Hepatocyte (in vitro differentiated cells): Measurements from ENCODE around the gene AGBL1. TPM values are rescaled to one million over a fixed set of nuclear protein-coding genes. Genes with fewer than 3 reads are reported as not detected.

Source experiments
- DNase-seq: peaks from one replicate; pipeline ENCODE4 v3.0.0-alpha.2; 2016; ENCODE audit warnings: low spot score
- H2AFZ ChIP-seq: fragments of 200-600 bp; sonication (generic); 2 replicates; pipeline ENCODE4 v1.6.0; 2016; ENCODE audit warnings: antibody characterized with exemption, mild to moderate bottlenecking
- H3K27ac ChIP-seq: fragments of 200-600 bp; sonication (generic); 2 replicates; pipeline ENCODE4 v1.5.1; 2016; ENCODE audit warnings: mild to moderate bottlenecking
- H3K27me3 ChIP-seq: fragments of 200-600 bp; sonication (generic); 2 replicates; pipeline ENCODE4 v1.6.1; 2016
- H3K36me3 ChIP-seq: fragments of 200-600 bp; sonication (generic); replicated peaks from 2 replicates; pipeline ENCODE4 v1.5.1; 2016; ENCODE audit warnings: low read depth; ENCODE audit not compliant: insufficient read depth
- H3K4me1 ChIP-seq: fragments of 200-600 bp; sonication (generic); 2 replicates; pipeline ENCODE4 v1.5.1; 2016; ENCODE audit warnings: mild to moderate bottlenecking, moderate library complexity; ENCODE audit not compliant: insufficient read depth
- H3K4me2 ChIP-seq: fragments of 200-600 bp; sonication (generic); 2 replicates; pipeline ENCODE4 v1.6.0; 2016
- H3K4me3 ChIP-seq: fragments of 200-600 bp; sonication (generic); 2 replicates; pipeline ENCODE4 v1.5.1; 2016; ENCODE audit warnings: mild to moderate bottlenecking
- H3K79me2 ChIP-seq: fragments of 200-600 bp; sonication (generic); 2 replicates; pipeline ENCODE4 v1.6.0; 2017; ENCODE audit warnings: mild to moderate bottlenecking
- H3K9me2 ChIP-seq: fragments of 200-600 bp; sonication (generic); replicated peaks from 2 replicates; pipeline ENCODE4 v1.6.0; 2017; ENCODE audit warnings: mild to moderate bottlenecking; ENCODE audit not compliant: insufficient read depth
- H3K9me3 ChIP-seq: fragments of 200-600 bp; sonication (generic); 2 replicates; pipeline ENCODE4 v1.5.1; 2016; ENCODE audit warnings: low read depth, mild to moderate bottlenecking
- H4K20me1 ChIP-seq: fragments of 200-600 bp; sonication (generic); 2 replicates; pipeline ENCODE4 v1.6.0; 2016; ENCODE audit warnings: mild to moderate bottlenecking; ENCODE audit not compliant: insufficient read depth, poor library complexity, severe bottlenecking
- CTCF ChIP-seq: fragments of 200-600 bp; sonication (generic); IDR thresholded peaks from 2 replicates; pipeline ENCODE4 v1.5.1; 2016; ENCODE audit warnings: antibody characterized with exemption, mild to moderate bottlenecking; ENCODE audit not compliant: poor library complexity
- EZH2 ChIP-seq: fragments of 200-600 bp; sonication (generic); IDR thresholded peaks from 2 replicates; pipeline ENCODE4 v1.6.1; 2016; ENCODE audit warnings: antibody characterized with exemption, mild to moderate bottlenecking, borderline replicate concordance
- EZH2phosphoT487 ChIP-seq: fragments of 200-600 bp; sonication (generic); IDR thresholded peaks from one replicate; pipeline ENCODE4 v1.6.1; 2018; ENCODE audit warnings: antibody characterized with exemption, mild to moderate bottlenecking, low read depth, moderate library complexity; ENCODE audit not compliant: unreplicated experiment, severe bottlenecking
- WGBS: methylation state at CpG from one replicate; pipeline ENCODE4 v1.1.6; 2016; ENCODE audit warnings: low lambda C conversion rate; ENCODE audit errors: missing lambda C conversion rate; 5-methylcytosine and 5-hydroxymethylcytosine counted together
- polyA plus RNA-seq: library from polyadenylated mRNA; unstranded; fragments of >200 nt; fragmentation: Nextera tagmentation; extraction: Ambion mirVana; gene quantifications from 2 replicates; pipeline ENCODE4 v1.2.1, GENCODE V29; 2016
- total RNA-seq: library from RNA; depleted of rRNA; stranded (reverse); fragments of >200 nt; gene quantifications from 2 replicates; pipeline ENCODE4 v1.2.3, GENCODE V29; 2014

AGBL1 gene
- total and polyA plus RNA-seq, 2 experiments from 2014 or later, result not detected

- Histone ChIP-seq H3K79me2 (no peaks in the 10 kb centered on the region), H2AFZ (peak overlapping the region; percentile 65), H3K27me3 (no peaks in the 10 kb centered on the region), H3K9me2 (no peaks in the 10 kb centered on the region), H3K9me3 (no peaks in the 10 kb centered on the region), H3K4me3 (no peak overlapping the region), H4K20me1 (no peaks in the 10 kb centered on the region), H3K36me3 (no peaks in the 10 kb centered on the region), H3K4me2 (peak overlapping the region; percentile 10), H3K27ac (peak overlapping the region; percentile 27), H3K4me1 (no peaks in the 10 kb centered on the region)
- 79% methylated on average over 6 of the region's 6 CpGs for WGBS
- TF ChIP-seq EZH2phosphoT487 (no peak), CTCF (no peak), EZH2 (no peak)
- DNase-seq, result no peak
These were observed 952.0 kb downstream of the AGBL1 start for GRCh38 chr15:87031540-87032230.

GRCh38 chr15:87032295-87032694 is 952.6 kb downstream of the AGBL1 start:
- Histone ChIP-seq H3K4me2 (no peak overlapping the region), H3K4me1 (no peaks in the 10 kb centered on the region), H3K27me3 (no peaks in the 10 kb centered on the region), H3K27ac (no peak overlapping the region), H3K9me2 (no peaks in the 10 kb centered on the region), H3K4me3 (no peak overlapping the region), H3K9me3 (no peaks in the 10 kb centered on the region), H2AFZ (no peak overlapping the region), H3K36me3 (no peaks in the 10 kb centered on the region), H4K20me1 (no peaks in the 10 kb centered on the region), H3K79me2 (no peaks in the 10 kb centered on the region)
- 76% methylated on average over 6 of the region's 6 CpGs for WGBS
- TF ChIP-seq CTCF (no peak), EZH2phosphoT487 (no peak), EZH2 (no peak)
- no peak for DNase-seq

- no peaks in the 10 kb centered on the region for H4K20me1 ChIP-seq
- H3K27ac ChIP-seq, result no peak overlapping the region
- no peaks in the 10 kb centered on the region for H3K27me3 ChIP-seq
- 72% methylated on average over 2 of the region's 2 CpGs for WGBS
- H3K9me3 ChIP-seq, result no peaks in the 10 kb centered on the region
- H2AFZ ChIP-seq, result no peak overlapping the region
- no peaks in the 10 kb centered on the region for H3K4me1 ChIP-seq
- no peak overlapping the region for H3K4me2 ChIP-seq
- H3K9me2 ChIP-seq, result no peaks in the 10 kb centered on the region
- TF ChIP-seq CTCF, result peak; percentile 42
- no peak for TF ChIP-seq EZH2
- no peaks in the 10 kb centered on the region for H3K79me2 ChIP-seq
- peak; percentile 11 for DNase-seq
- H3K36me3 ChIP-seq, result no peaks in the 10 kb centered on the region
- H3K4me3 ChIP-seq, result no peak overlapping the region
These were observed 953.4 kb downstream of the AGBL1 start for GRCh38 chr15:87033056-87033455.
